SKM-1 (cell line): Measurements from ENCODE around the gene KIF16B.
"Not testable (repeated sequence)": the region's sequence is repeated elsewhere in the genome, so short reads cannot be mapped to it uniquely, and the experiment has no call there.

Experiments used
- DNase-seq: peaks from one replicate; lab custom pipeline; 2025; ENCODE audit not compliant: unreplicated experiment; lab: John Stamatoyannopoulos, UW

Gene KIF16B

GRCh38 chr20:16573001-16573965, at the start of gene KIF16B:
KIF16B (minus strand) TSS chr20:16573448; CDS start chr20:16573275, 173 bp downstream.
- DNase-seq: peak; percentile 29

- DNase-seq: no peak
Measured at GRCh38 chr20:16622501-16622900, 49.3 kb upstream of the KIF16B start.

GRCh38 chr20:16621435-16622141, 48.3 kb upstream of the KIF16B start:
- no peak for DNase-seq

GRCh38 chr20:16620961-16621360, 47.7 kb upstream of the KIF16B start:
- DNase-seq: no peak

GRCh38 chr20:16619953-16620352, 46.7 kb upstream of the KIF16B start:
- DNase-seq: no peak

GRCh38 chr20:16617056-16617455, 43.8 kb upstream of the KIF16B start:
- no peak for DNase-seq

- DNase-seq: no peak
Measured at GRCh38 chr20:16616317-16616716, 43.1 kb upstream of the KIF16B start.

GRCh38 chr20:16615199-16615598, 42.0 kb upstream of the KIF16B start:
- DNase-seq: no peak

- no peak for DNase-seq
Measured at GRCh38 chr20:16613954-16614353, 40.7 kb upstream of the KIF16B start.

- no peak for DNase-seq
Measured at GRCh38 chr20:16612706-16613105, 39.5 kb upstream of the KIF16B start.

- no peak for DNase-seq
Measured at GRCh38 chr20:16611817-16612216, 38.6 kb upstream of the KIF16B start.

GRCh38 chr20:16609066-16609465, 35.8 kb upstream of the KIF16B start:
- no peak for DNase-seq

GRCh38 chr20:16608277-16608650, 35.0 kb upstream of the KIF16B start:
- no peak for DNase-seq

GRCh38 chr20:16607364-16608276, 34.4 kb upstream of the KIF16B start:
- DNase-seq: no peak

GRCh38 chr20:16606468-16607070, 33.3 kb upstream of the KIF16B start:
- DNase-seq: no peak

GRCh38 chr20:16601047-16601446, 27.8 kb upstream of the KIF16B start:
- DNase-seq: no peak

- DNase-seq: no peak
Measured at GRCh38 chr20:16599257-16599656, 26.0 kb upstream of the KIF16B start.

GRCh38 chr20:16596991-16597390, 23.7 kb upstream of the KIF16B start:
- no peak for DNase-seq

- DNase-seq: not testable (repeated sequence)
Measured at GRCh38 chr20:16596404-16596803, 23.2 kb upstream of the KIF16B start.

- no peak for DNase-seq
Measured at GRCh38 chr20:16595376-16595775, 22.1 kb upstream of the KIF16B start.
